GM19099 (cell line): ENCODE measurements around the gene WFDC2.

Experiments used
- POLR2A ChIP-seq: IDR thresholded peaks from 3 replicates; pipeline ENCODE4 v1.6.1; 2011; ENCODE audit warnings: low read depth; ENCODE audit not compliant: insufficient read length; ENCODE audit errors: extremely low read depth

Gene WFDC2

DNA sequence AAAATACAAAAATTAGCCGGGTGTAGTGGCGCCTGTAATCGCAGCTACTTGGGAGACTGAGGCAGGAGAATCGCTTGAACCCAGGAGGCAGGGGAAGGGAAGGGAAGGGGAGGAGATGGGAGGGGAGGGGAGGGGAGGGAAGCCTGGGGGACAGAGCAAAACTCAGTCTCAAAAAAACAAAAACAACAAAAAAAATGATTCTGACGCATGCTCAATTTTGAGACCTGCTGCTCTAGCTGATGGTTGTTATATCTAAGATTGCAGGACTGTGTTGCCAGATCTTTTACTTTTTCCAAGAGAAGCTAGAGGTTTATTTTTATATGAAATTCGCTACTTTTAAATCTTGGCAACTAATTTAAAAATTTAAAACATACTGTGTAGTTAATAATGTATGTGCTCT is 2.4 kb upstream of the WFDC2 start:
- TF ChIP-seq POLR2A = no peak

DNA sequence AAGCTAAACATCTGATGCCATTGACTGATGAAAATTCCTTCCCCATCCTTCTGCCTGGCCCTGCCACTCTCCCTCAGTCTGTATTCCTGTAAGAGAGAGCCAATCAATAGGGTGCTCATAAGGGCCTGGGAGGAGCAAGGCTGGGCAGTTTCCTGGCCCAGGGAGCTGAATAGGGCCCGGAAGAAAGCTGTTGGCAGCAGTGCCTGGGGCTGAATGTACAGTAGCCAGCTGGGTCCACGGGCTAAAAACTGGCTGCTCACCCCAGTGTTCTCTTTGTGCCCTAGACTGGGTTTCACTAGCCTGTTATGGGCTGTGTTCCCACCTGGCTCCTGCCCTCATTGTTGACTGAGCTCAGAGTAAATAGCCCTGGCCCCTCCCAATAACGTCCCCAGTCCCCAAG is 1.7 kb upstream of the WFDC2 start:
- TF ChIP-seq POLR2A = no peak

DNA sequence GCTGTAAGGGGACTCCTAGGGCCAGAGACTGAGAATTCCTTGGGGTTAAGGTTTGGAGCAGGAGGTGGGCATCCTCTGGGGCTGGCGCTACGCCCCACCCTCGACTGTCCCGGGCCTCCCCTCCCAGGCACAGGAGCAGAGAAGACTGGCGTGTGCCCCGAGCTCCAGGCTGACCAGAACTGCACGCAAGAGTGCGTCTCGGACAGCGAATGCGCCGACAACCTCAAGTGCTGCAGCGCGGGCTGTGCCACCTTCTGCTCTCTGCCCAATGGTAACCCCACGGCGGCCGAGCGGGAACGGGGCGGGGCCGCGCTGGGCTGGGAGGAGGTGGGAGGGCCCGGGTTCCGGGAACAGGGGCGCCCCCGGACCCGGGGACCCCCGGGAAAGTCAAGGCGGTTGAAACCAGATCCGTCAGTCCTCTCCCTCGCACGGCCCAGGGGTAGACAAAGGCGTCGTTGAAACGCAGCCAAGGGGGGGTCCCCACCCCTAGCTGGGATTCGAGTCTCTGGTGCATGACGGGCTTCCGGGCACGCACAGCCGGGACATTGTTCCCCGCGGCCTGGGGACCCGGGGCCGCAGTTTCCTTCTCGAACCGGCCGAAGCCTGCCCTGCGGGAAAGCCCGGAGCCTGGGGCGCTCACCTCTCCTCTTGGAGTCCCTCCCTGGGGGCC is 844 bp downstream of the WFDC2 start:
- peak; percentile 50 for TF ChIP-seq POLR2A

DNA sequence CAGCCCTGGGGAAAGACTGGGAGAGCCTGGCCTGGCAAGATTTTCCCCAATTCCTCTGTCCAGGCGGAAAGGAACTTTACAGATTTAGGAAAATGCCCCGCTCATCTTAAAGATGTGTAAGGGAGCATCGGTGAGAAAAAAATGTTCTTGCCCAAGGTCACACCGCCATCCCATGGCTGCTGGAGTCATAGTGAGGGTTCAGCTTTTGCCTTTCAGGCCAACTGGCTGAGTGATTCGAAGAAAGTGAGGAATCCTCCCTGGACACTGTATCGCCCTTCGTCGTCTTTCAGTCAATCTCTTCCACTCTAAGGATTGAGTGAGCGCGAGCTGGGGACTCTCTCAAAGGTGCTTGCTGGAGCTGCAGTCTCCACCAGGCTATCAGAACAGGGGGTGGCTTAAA is 1.4 kb downstream of the WFDC2 start:
- TF ChIP-seq POLR2A = no peak

DNA sequence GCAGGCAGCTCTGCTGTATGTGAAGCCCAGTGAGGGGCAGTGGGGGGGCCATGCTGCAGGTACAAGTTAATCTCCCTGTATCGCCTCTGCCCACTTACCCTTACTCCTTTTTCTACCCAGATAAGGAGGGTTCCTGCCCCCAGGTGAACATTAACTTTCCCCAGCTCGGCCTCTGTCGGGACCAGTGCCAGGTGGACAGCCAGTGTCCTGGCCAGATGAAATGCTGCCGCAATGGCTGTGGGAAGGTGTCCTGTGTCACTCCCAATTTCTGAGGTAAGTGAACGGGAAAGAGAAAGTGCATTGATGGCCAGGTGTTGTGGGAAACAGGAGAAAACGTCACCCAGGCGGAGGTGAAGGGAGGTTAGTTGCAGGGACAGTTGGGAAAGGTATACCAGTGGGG is 10.3 kb downstream of the WFDC2 start:
- TF ChIP-seq POLR2A = no peak

DNA sequence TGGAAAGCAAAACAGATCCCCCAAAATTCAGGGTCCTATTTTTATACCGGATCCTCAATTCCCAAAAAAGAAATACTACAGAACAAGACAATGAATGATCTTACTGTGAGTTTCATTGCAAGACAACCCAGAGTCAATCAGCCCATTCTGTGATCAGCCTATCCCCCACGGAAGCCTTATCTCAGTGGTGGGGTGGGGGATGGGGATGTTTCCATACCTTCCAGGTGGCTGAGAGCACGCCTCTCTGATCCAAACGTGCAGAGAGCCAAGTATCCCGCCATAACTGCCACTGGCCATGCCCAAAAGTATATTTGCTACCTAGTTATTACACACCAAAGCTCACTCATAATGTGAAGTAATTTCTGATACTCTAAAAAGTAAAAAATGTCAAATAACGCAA is 15.1 kb downstream of the WFDC2 start:
- TF ChIP-seq POLR2A = no peak

DNA sequence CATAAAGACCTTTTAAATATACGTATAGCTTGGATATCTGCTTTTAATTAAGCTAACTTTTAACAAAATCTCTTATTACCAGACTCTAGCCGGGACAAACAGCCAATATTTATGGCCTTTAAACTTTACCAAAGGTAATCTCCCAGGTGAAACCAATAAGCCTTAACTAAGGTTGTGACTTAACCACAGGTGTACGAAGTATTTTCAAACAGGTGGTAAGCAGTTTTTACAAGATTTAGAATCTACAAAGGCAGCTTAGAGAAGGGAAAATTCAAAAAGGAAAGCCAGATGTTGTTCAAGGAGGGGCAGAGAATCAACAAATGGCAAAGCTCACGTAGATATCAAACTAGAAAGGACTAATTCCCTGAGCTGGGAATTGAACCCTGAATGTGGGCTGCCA is 15.8 kb downstream of the WFDC2 start:
- no peak for TF ChIP-seq POLR2A

DNA sequence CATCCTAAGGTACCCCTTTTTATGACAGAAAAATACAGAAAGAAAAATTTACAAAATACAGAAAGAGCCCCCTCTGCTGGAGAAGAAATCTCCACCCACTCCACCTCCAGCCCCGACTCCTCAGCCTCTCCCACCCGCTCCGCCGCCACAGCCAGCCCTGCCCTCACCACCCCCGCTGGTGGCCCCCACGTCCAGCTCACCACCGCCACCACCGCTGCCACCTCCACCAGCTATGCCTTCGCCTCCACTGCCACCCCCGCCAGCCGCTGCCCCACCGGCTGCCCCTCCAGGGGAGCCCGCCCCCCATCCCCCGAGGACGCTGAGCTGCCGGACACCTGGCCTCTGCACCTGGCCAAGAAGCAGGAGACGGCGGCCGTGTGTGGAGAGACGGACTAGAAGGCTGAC is 17.7 kb downstream of the WFDC2 start:
- TF ChIP-seq POLR2A = no peak

DNA sequence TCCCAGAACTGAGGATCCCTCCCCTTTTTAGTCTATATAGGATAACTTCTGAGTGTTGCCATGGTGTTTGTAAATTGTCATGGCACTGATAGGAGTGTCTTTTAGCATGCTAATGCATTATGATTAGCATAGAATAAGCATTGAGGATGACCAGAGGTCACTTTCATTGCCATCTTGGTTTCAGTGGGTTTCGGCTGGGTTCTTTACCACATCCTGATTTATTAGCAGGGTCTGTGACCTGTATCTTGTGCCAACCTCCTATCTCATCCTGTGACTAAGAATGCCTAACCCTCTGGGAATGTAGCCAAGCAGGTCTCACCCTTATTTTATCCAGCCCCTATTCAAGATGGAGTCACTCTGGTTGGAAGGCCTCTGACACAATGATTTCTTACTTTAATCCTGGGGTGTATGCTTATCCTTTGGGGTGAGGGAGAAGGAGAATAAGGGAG is 19.6 kb downstream of the WFDC2 start:
- no peak for TF ChIP-seq POLR2A

DNA sequence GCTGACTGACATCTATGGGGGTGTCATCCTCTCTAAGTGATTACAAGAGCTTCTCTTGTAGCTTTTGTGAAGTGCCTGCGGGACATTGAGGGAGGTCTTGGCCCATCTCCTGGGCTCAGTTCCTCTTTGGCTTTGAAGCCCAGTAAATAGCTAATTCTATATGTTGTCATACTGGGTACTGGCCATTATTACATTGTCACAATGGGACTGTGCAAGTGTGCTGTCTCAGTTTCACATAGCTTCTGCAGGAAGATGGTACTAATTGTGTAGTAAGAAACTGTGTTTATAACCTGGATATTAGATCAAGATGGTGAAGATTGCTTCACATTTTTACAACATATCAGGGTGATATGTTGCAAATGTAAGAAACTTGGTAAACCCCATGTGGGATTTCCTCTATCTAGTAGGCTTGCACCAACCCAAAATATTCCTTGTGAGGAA is 26.0 kb downstream of the WFDC2 start:
- TF ChIP-seq POLR2A = no peak

DNA sequence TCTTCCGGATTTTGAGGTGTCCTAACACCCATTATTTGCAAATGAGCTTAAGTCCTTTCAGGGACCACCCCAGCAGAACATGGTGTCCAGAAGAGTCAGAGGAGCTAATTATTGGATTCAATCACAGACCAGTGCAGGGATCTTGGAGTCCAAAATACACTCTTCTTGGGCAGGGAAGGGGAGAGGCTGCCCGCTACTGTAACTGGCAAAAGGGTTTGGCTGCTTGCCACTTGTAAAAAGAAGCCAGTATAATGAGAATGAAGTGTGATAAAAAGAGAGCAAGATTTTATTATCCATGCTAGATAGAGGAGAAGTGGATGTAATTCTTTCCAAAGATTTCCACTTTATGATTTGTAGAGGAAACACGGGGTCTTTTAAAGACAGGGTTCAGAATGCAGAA is 26.6 kb downstream of the WFDC2 start:
- no peak for TF ChIP-seq POLR2A

DNA sequence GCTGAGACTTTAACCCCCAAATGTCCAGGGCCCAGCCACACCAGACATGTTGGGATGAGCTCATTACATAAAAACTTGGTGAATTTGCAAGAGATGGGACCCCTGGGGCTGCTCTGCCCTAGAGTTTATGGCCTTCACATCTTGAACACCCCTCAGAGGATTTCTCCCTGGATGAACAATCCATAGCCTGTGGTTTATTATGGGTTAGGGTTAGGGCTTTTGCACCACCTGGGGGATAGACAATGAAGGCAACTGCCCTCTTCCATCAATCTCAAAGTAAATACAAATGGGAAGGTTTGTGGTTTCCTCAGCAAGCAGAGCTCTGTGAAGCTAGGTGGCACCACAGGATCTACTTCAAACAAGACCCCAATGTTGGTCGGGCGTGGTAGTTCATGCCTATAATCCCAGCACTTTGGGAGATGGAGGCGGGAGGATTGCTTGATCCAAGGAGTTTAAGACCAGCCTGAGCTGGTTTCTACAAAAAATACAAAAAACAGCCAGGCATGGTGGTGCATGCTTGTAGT is 28.5 kb downstream of the WFDC2 start:
- TF ChIP-seq POLR2A = no peak

DNA sequence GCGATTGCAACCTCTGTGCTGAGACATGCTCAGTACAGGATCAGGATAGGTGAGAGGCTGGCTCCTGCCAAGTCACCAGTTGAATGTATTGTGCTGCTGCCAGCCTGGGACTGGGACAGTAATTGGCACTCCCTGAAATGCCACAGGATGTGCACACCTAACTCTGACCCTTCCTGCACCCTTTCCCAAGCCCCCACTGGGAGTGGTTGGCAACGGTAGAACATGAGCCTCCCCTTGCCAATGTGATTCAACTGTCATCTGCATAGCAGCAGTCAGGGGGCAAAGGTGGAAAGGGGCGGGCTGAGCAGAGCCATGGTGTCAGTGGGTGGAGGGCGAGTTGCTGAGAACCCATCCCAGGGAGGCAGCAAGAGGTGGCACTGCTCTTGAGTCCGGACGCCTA is 30.5 kb downstream of the WFDC2 start:
- no peak for TF ChIP-seq POLR2A

DNA sequence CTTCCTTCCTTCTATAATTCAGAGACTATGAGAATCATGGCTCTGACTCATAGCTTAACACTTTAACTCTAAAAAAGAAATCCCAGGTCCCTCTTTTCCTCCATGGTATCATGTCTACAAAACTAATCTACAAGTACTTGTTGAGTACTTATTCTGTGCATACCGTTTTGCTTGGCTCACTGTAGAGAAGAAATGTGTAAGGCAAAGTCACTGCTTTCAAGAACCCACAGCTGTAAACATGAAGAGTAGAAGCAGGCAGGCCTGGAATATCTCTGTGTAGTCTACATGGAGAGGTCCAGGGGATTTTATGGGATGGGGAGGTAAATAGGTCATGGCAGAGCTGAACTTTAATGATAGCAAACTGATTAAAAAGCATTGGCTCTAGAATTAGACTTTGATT is 32.0 kb downstream of the WFDC2 start:
- TF ChIP-seq POLR2A = no peak

DNA sequence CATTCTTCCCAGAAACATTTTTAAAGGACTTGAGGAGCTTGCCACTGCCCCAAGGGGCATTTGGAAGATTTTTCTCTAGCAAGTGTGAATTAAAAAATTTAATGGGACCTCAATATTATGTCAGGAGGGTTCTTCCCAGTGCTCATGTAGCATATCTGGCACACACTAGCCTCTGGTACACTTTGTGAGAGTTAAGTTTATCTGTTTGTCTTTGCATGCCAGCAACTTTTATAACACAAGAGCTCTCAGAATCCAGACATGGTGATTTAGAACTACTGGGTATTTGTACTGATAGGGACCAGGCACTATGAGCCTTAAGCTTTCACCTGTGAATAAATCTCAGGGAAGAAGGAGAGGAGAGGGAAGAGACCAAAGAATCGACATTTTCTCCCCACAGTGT is 33.0 kb downstream of the WFDC2 start:
- no peak for TF ChIP-seq POLR2A

DNA sequence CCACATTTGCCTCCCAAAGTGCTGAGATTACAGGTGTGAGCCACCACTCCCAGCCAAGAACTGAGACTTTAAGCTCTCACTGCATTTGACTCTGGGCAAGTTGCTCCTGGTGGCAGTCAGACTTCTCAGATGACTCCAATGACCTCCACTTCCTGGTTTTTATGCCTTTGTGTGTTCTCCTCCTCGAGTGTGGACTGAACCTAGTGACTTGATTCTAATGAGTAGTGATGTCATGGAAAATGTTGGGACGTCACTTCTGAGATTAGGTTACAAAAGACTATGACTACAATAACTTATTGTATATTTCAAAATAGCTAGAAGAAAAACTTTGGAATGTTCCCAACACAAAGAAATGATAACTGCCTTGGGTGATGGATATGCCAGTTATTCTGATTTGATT is 33.9 kb downstream of the WFDC2 start:
- no peak for TF ChIP-seq POLR2A

DNA sequence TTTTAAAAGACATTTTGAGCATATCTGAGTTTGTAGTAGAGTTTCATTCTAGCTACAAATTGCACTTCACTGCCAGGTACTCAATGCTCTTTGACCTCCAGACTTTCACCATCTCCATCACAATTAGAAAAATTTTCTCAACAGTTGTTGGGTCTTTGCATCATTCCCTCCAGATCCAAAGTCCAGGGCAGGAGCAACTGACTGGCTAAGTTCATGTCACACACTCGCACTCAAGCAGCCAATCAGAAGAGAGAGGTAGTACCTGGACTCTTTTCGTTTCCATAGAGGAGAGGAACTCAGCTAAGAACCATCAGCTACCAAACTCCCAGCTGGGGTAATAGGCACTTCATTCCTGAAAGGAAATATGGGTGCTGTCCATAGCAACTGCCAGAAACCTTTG is 36.8 kb downstream of the WFDC2 start:
- no peak for TF ChIP-seq POLR2A
